HepG2 (cell line): ENCODE results near the gene IRF1. TPM values are rescaled to one million over a fixed set of nuclear protein-coding genes. Genes with fewer than 3 reads are reported as not detected.

ENCODE experiments used
- AKAP8 ChIP-seq: sonication (generic); formaldehyde crosslinking; IDR thresholded peaks from 2 replicates; pipeline ENCODE4 v1.5.1; 2020; ENCODE audit warnings: mild to moderate bottlenecking, missing genetic modification reagents
- ATF1 ChIP-seq: IDR thresholded peaks from 2 replicates; pipeline ENCODE4 v1.6.1; 2016; ENCODE audit warnings: mild to moderate bottlenecking, control low read depth
- GATA4 ChIP-seq: sonication (generic); IDR thresholded peaks from 2 replicates; pipeline ENCODE4 v1.6.1; 2016; ENCODE audit warnings: antibody characterized with exemption, low read depth, borderline replicate concordance
- ISL2 ChIP-seq: sonication (generic); formaldehyde crosslinking; IDR thresholded peaks from 2 replicates; pipeline ENCODE4 v1.5.0; 2020; ENCODE audit warnings: missing genetic modification reagents
- NFKBIZ ChIP-seq: IDR thresholded peaks from 2 replicates; pipeline ENCODE4 v1.6.1; 2018; ENCODE audit warnings: missing genetic modification reagents, missing compliant biosample characterization
- REPIN1 ChIP-seq: sonication (generic); formaldehyde crosslinking; IDR thresholded peaks from 2 replicates; pipeline ENCODE4 v1.8.0; 2022; ENCODE audit warnings: missing genetic modification reagents, low read depth, mild to moderate bottlenecking, borderline replicate concordance
- RXRB ChIP-seq: IDR thresholded peaks from 2 replicates; pipeline ENCODE4 v1.6.1; 2016; ENCODE audit warnings: borderline replicate concordance, missing genetic modification reagents, missing compliant biosample characterization
- SALL2 ChIP-seq: sonication (generic); formaldehyde crosslinking; IDR thresholded peaks from 2 replicates; pipeline ENCODE4 v1.8.1; 2023; ENCODE audit warnings: mild to moderate bottlenecking, missing genetic modification reagents, inconsistent platforms
- SKIL ChIP-seq: sonication (generic); formaldehyde crosslinking; IDR thresholded peaks from 2 replicates; pipeline ENCODE4 v1.8.0; 2022; ENCODE audit warnings: missing genetic modification reagents, mild to moderate bottlenecking, moderate library complexity, borderline replicate concordance
- ZBTB25 ChIP-seq: IDR thresholded peaks from 2 replicates; pipeline ENCODE4 v1.6.1; 2018; ENCODE audit warnings: missing genetic modification reagents
- ZIK1 ChIP-seq: sonication (generic); formaldehyde crosslinking; IDR thresholded peaks from 2 replicates; pipeline ENCODE4 v1.5.0; 2020; ENCODE audit warnings: mild to moderate bottlenecking, low read depth, missing genetic modification reagents, borderline replicate concordance
- ZMAT3 ChIP-seq: sonication (generic); formaldehyde crosslinking; conservative IDR thresholded peaks from 2 replicates; pipeline ENCODE4 v1.7.0; 2021; ENCODE audit warnings: missing genetic modification reagents
- ZMYM3 ChIP-seq: sonication (generic); formaldehyde crosslinking; IDR thresholded peaks from 2 replicates; pipeline ENCODE4 v1.5.1; 2020; ENCODE audit warnings: mild to moderate bottlenecking, missing genetic modification reagents
- ZNF44 ChIP-seq: sonication (generic); formaldehyde crosslinking; IDR thresholded peaks from 2 replicates; pipeline ENCODE4 v1.5.1; 2020; ENCODE audit warnings: mild to moderate bottlenecking, missing genetic modification reagents
- ZNF484 ChIP-seq: sonication (generic); formaldehyde crosslinking; IDR thresholded peaks from 2 replicates; pipeline ENCODE4 v1.5.1; 2020; ENCODE audit warnings: mild to moderate bottlenecking, low read depth, missing genetic modification reagents, borderline replicate concordance
- ZNF674 ChIP-seq: sonication (generic); formaldehyde crosslinking; IDR thresholded peaks from 2 replicates; pipeline ENCODE4 v1.5.0; 2020; ENCODE audit warnings: low read depth, mild to moderate bottlenecking, missing genetic modification reagents
- ZNF713 ChIP-seq: sonication (generic); formaldehyde crosslinking; IDR thresholded peaks from 2 replicates; pipeline ENCODE4 v1.4.0; 2020; ENCODE audit warnings: mild to moderate bottlenecking, missing genetic modification reagents
- ZNF800 ChIP-seq: sonication (generic); formaldehyde crosslinking; IDR thresholded peaks from 2 replicates; pipeline ENCODE4 v1.4.0; 2020; ENCODE audit warnings: missing genetic modification reagents
- ZSCAN29 ChIP-seq: sonication (generic); formaldehyde crosslinking; conservative IDR thresholded peaks from 2 replicates; pipeline ENCODE4 v1.4.0; 2020; ENCODE audit warnings: mild to moderate bottlenecking, missing genetic modification reagents
- polyA plus RNA-seq, 8 experiments: library from polyadenylated mRNA; depleted of rRNA in 3 of 8; stranded (reverse) in 7 of 8; unstranded in 1 of 8; fragments of >200 nt; fragmentation: Illumina TruSeq in 4 of 8; extraction: Trizol in 4 of 8; gene quantifications; 2 replicates each; pipeline versions ENCODE4 v1.2.1 to v1.2.3, GENCODE V29; 2011 to 2016; ENCODE audit warnings: low read depth in 4 of 8, missing spikeins in 1 of 8, mixed read lengths in 1 of 8; ENCODE audit not compliant: insufficient read depth in 1 of 8
- total RNA-seq, 5 experiments: library from RNA; depleted of rRNA; stranded (reverse); fragments of >200 nt; fragmentation: Illumina TruSeq; extraction: Trizol; gene quantifications; 2 replicates each; pipeline ENCODE4 v1.2.3, GENCODE V29; 2016; ENCODE audit warnings: low read depth in 1 of 5
- TF ChIP-seq, protein P1 (sequence below): sonication (generic); formaldehyde crosslinking; IDR thresholded peaks from 2 replicates; pipeline ENCODE4 v1.4.0; 2020; ENCODE audit warnings: mild to moderate bottlenecking, missing genetic modification reagents

IRF1 gene
- total and polyA plus RNA-seq, 2 of the 13 experiments (the other 11 are each of a cell fraction or from before 2014, with no cell fraction given): 4.1 to 8.8 TPM

- TF ChIP-seq ZNF713 (CRISPR knock-in tag) (no peak), ZIK1 (no peak), NFKBIZ (CRISPR knock-in tag) (no peak), ZSCAN29 (CRISPR knock-in tag) (no peak), GATA4 (no peak), SALL2 (CRISPR knock-in tag) (no peak), ISL2 (CRISPR knock-in tag) (no peak), AKAP8 (CRISPR knock-in tag) (no peak), ZNF484 (CRISPR knock-in tag) (no peak), SKIL (CRISPR knock-in tag) (no peak), ZMAT3 (no peak; the same call in 1 of the 2 replicates), ATF1 (no peak), RXRB (CRISPR knock-in tag) (peak; percentile 47; the same call in 1 of the 2 replicates), ZNF674 (no peak), ZMYM3 (CRISPR knock-in tag) (no peak), REPIN1 (CRISPR knock-in tag) (peak; percentile 33; the same call in 1 of the 2 replicates), ZNF800 (no peak), ZBTB25 (CRISPR knock-in tag) (no peak), ZNF44 (CRISPR knock-in tag) (no peak)
- TF ChIP-seq, protein P1, sequence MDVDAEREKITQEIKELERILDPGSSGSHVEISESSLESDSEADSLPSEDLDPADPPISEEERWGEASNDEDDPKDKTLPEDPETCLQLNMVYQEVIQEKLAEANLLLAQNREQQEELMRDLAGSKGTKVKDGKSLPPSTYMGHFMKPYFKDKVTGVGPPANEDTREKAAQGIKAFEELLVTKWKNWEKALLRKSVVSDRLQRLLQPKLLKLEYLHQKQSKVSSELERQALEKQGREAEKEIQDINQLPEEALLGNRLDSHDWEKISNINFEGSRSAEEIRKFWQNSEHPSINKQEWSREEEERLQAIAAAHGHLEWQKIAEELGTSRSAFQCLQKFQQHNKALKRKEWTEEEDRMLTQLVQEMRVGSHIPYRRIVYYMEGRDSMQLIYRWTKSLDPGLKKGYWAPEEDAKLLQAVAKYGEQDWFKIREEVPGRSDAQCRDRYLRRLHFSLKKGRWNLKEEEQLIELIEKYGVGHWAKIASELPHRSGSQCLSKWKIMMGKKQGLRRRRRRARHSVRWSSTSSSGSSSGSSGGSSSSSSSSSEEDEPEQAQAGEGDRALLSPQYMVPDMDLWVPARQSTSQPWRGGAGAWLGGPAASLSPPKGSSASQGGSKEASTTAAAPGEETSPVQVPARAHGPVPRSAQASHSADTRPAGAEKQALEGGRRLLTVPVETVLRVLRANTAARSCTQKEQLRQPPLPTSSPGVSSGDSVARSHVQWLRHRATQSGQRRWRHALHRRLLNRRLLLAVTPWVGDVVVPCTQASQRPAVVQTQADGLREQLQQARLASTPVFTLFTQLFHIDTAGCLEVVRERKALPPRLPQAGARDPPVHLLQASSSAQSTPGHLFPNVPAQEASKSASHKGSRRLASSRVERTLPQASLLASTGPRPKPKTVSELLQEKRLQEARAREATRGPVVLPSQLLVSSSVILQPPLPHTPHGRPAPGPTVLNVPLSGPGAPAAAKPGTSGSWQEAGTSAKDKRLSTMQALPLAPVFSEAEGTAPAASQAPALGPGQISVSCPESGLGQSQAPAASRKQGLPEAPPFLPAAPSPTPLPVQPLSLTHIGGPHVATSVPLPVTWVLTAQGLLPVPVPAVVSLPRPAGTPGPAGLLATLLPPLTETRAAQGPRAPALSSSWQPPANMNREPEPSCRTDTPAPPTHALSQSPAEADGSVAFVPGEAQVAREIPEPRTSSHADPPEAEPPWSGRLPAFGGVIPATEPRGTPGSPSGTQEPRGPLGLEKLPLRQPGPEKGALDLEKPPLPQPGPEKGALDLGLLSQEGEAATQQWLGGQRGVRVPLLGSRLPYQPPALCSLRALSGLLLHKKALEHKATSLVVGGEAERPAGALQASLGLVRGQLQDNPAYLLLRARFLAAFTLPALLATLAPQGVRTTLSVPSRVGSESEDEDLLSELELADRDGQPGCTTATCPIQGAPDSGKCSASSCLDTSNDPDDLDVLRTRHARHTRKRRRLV (CRISPR knock-in tag): no peak
Measured at GRCh38 chr5:132466433-132467286, 23.9 kb downstream of the IRF1 start (continued).
